Measurements from ENCODE around the gene GPR37.

GRCh38 chr7:124718032-124718766 is 47.4 kb downstream of the GPR37 start:
- TF ChIP-seq CTCF (IDR thresholded peaks at IDR 0.05), result no peak
- no peak for TF ChIP-seq POLR2A (IDR thresholded peaks at IDR 0.05)

Measured in testis (tissue), 2 donors.